Endothelial cell of umbilical vein (primary cell): ENCODE data around the gene EREG. TPM values are rescaled to one million over a fixed set of nuclear protein-coding genes. Genes with fewer than 3 reads are reported as not detected.

Source experiments
- BruUV-seq: library from RNA; stranded (reverse); fragments of 400-500 nt; replicated peaks from 2 replicates; lab custom pipeline; 2021; lab: Mats Ljungman, UMichigan
- CTCF ChIA-PET: fragments of 300-600, 350-600 bp; sonication (Branson Sonifier 250); formaldehyde crosslinking; loops from one replicate; lab custom pipeline; 2021; ENCODE audit warnings: antibody characterized with exemption, inconsistent platforms; lab: Charles Lee
- POLR2A ChIA-PET: fragments of 300-600, 350-600 bp; sonication (Branson Sonifier 250); formaldehyde crosslinking; loops from one replicate; lab custom pipeline; 2021; ENCODE audit warnings: antibody characterized with exemption, inconsistent platforms; lab: Charles Lee
- DNase-seq: peaks from one replicate; pipeline ENCODE4 v3.0.0-alpha.2; 2011; ENCODE audit warnings: low read depth, low spot score
- FAIRE-seq: peaks from 2 replicates; lab custom pipeline; 2011; peaks lifted over from hg19 to GRCh38; lab: Jason Lieb, UNC
- H2AFZ ChIP-seq: 2 replicates; pipeline ENCODE4 v1.6.0; 2012; ENCODE audit warnings: low read depth, low read length, control low read depth, inconsistent platforms
- H3K27ac ChIP-seq: 2 replicates; pipeline ENCODE4 v1.5.1; 2011; ENCODE audit warnings: low read depth, mild to moderate bottlenecking, control low read depth, low read length, moderate library complexity; ENCODE audit not compliant: insufficient read depth
- H3K27me3 ChIP-seq, 2 experiments: 2 replicates each; pipeline versions ENCODE4 v1.6.0 to v1.6.1; 2011; ENCODE audit warnings: low read length in 2 of 2, mixed read lengths in 1 of 2; ENCODE audit not compliant: control insufficient read depth in 2 of 2, insufficient read depth in 2 of 2
- H3K36me3 ChIP-seq, 2 experiments: 2 replicates in 1 of 2; 3 replicates in 1 of 2; pipeline ENCODE4 v1.5.1; 2011; ENCODE audit warnings: low read length in 2 of 2, mild to moderate bottlenecking in 1 of 2, moderate library complexity in 1 of 2; ENCODE audit not compliant: control insufficient read depth in 2 of 2, insufficient read depth in 2 of 2; ENCODE audit errors: extremely low read depth in 1 of 2
- H3K4me1 ChIP-seq: 3 replicates; pipeline ENCODE4 v1.5.1; 2011; ENCODE audit warnings: mild to moderate bottlenecking, low read length; ENCODE audit not compliant: control insufficient read depth, insufficient read depth; ENCODE audit errors: extremely low read depth
- H3K4me2 ChIP-seq: 2 replicates; pipeline ENCODE4 v1.6.1; 2011; ENCODE audit warnings: low read length, control low read depth, mixed read lengths; ENCODE audit not compliant: insufficient read depth
- H3K4me3 ChIP-seq, 3 experiments: fragments of 200-600 bp in 1 of 3; sonication (generic), shearing (Covaris generic) in 1 of 3; replicated peaks in 1 of 3; 2 replicates each; pipeline ENCODE4 v1.5.1; 2011 to 2016; ENCODE audit warnings: control low read depth in 3 of 3, low read length in 3 of 3, mild to moderate bottlenecking in 2 of 3, inconsistent platforms in 1 of 3, low read depth in 1 of 3, moderate library complexity in 1 of 3; ENCODE audit not compliant: insufficient read depth in 1 of 3
- H3K79me2 ChIP-seq: 2 replicates; pipeline ENCODE4 v1.6.0; 2012; ENCODE audit warnings: low read length, inconsistent platforms; ENCODE audit not compliant: control insufficient read depth, insufficient read depth
- H3K9ac ChIP-seq: replicated peaks from 2 replicates; pipeline ENCODE3; 2011; ENCODE audit warnings: low read length, control low read depth; ENCODE audit not compliant: insufficient read depth; ENCODE audit errors: extremely low read depth
- H3K9me1 ChIP-seq: replicated peaks from 3 replicates; pipeline ENCODE4 v1.6.0; 2011; ENCODE audit warnings: mild to moderate bottlenecking, low read length; ENCODE audit not compliant: control insufficient read depth, insufficient read depth; ENCODE audit errors: extremely low read depth
- H3K9me3 ChIP-seq: replicated peaks from 2 replicates; pipeline ENCODE4 v1.5.1; 2012; ENCODE audit warnings: low read length, inconsistent platforms; ENCODE audit not compliant: control insufficient read depth, insufficient read depth
- H4K20me1 ChIP-seq: replicated peaks from 2 replicates; pipeline ENCODE3; 2011; ENCODE audit warnings: mild to moderate bottlenecking, low read length; ENCODE audit not compliant: control insufficient read depth, insufficient read depth; ENCODE audit errors: extremely low read depth
- CTCF ChIP-seq, 2 donors: IDR thresholded peaks; 1 replicate in 1 of 2; 2 replicates in 1 of 2; pipeline ENCODE4 v1.5.1; 2011; ENCODE audit warnings: low read length in 2 of 2, mild to moderate bottlenecking in 2 of 2, moderate library complexity in 2 of 2, control low read depth in 1 of 2, inconsistent platforms in 1 of 2, low read depth in 1 of 2; ENCODE audit not compliant: insufficient read depth in 1 of 2; ENCODE audit errors: extremely low read depth in 1 of 2
- EZH2 ChIP-seq: IDR thresholded peaks from 2 replicates; pipeline ENCODE4 v1.6.1; 2012; ENCODE audit warnings: borderline replicate concordance, low read depth, mild to moderate bottlenecking, moderate library complexity, low read length, inconsistent platforms; ENCODE audit not compliant: severe bottlenecking
- FOS ChIP-seq: IDR thresholded peaks from 2 replicates; pipeline ENCODE4 v1.6.1; 2011; ENCODE audit warnings: mild to moderate bottlenecking, low read length, moderate library complexity, borderline replicate concordance; ENCODE audit not compliant: insufficient read depth
- GATA2 ChIP-seq: IDR thresholded peaks from 2 replicates; pipeline ENCODE4 v1.7.0; 2011; ENCODE audit warnings: low read depth, mild to moderate bottlenecking, moderate library complexity, mixed read lengths, low read length; ENCODE audit not compliant: insufficient read length, insufficient read depth
- JUN ChIP-seq: IDR thresholded peaks from 2 replicates; pipeline ENCODE4 v1.6.1; 2011; ENCODE audit warnings: borderline replicate concordance, low read depth; ENCODE audit not compliant: insufficient read length, insufficient read depth
- MAX ChIP-seq: IDR thresholded peaks from 2 replicates; pipeline ENCODE4 v1.6.1; 2011; ENCODE audit not compliant: insufficient read depth, insufficient read length
- MYC ChIP-seq: IDR thresholded peaks from one replicate; pipeline ENCODE4 v1.6.1; 2011; ENCODE audit warnings: mild to moderate bottlenecking, low read depth, low read length
- POLR2A ChIP-seq: IDR thresholded peaks from 2 replicates; pipeline ENCODE4 v1.6.1; 2012; ENCODE audit warnings: low read depth, mild to moderate bottlenecking, control low read depth, low read length
- POLR2AphosphoS5 ChIP-seq: IDR thresholded peaks from 2 replicates; pipeline ENCODE4 v1.6.1; 2012; ENCODE audit warnings: low read depth, mild to moderate bottlenecking, control low read depth, low read length, moderate library complexity; ENCODE audit not compliant: insufficient read depth
- dilution Hi-C: fragments of 300-500 bp; cut with MboI; formaldehyde crosslinking; loops from one replicate; pipeline ENCODE4 v1.15.0; 2019; ENCODE audit warnings: low sequenced_read_pairs; ENCODE audit not compliant: extremely low pct_ligation_motif_present
- intact Hi-C: fragments of 100-400 bp; cut with micrococcal nuclease; formaldehyde crosslinking; loops from one replicate; pipeline ENCODE4 v1.10.0; 2022
- polyA plus RNA-seq, 4 experiments: library from polyadenylated mRNA; depleted of rRNA in 3 of 4; stranded (reverse) in 3 of 4; unstranded in 1 of 4; fragments of >200 nt; gene quantifications; 2 replicates each; pipeline versions ENCODE4 v1.2.1 to v1.2.3, GENCODE V29; 2011 to 2012; ENCODE audit warnings: missing spikeins in 1 of 4
- total RNA-seq: library from RNA; stranded (reverse); gene quantifications from 2 replicates; pipeline ENCODE4 v1.2.3, GENCODE V29; 2021

The EREG gene
- total and polyA plus RNA-seq, 2 donors (not counting 3 experiments of a cell fraction or from before 2014, with no cell fraction given): not detected

GRCh38 chr4:74338792-74339333 lies 26.1 kb upstream of the EREG start:
- no peak overlapping the region for H3K4me3 ChIP-seq
- POLR2A ChIA-PET: no interaction called here
- no peaks in the 10 kb centered on the region for H3K36me3 ChIP-seq
- H3K4me1 ChIP-seq: no peaks in the 10 kb centered on the region
- no peaks in the 10 kb centered on the region for H3K9me3 ChIP-seq
- no peak for TF ChIP-seq JUN
- TF ChIP-seq GATA2: no peak
- no peak for TF ChIP-seq EZH2
- no peak overlapping the region for H3K9ac ChIP-seq
- H3K27me3 ChIP-seq: no peaks in the 10 kb centered on the region
- H2AFZ ChIP-seq: no peak overlapping the region
- no peak overlapping the region for H3K27ac ChIP-seq
- dilution Hi-C loops: no loop called here
- DNase-seq: no peak
- H3K79me2 ChIP-seq: no peaks in the 10 kb centered on the region
- no TSS peak for BruUV-seq
- no peaks in the 10 kb centered on the region for H3K9me1 ChIP-seq
- no peak overlapping the region for H3K4me2 ChIP-seq
- no peaks in the 10 kb centered on the region for H4K20me1 ChIP-seq
- intact Hi-C loops: no loop called here
- CTCF ChIA-PET: interaction anchor here (0.7 to 2.7 kb wide), 5 partner anchors 8 to 193 kb away, joined by 3 to 9 read pairs (median 7); no protein-coding TSS in a partner anchor
- FAIRE-seq: no peak

- Histone ChIP-seq H3K4me1 (no peaks in the 10 kb centered on the region), H3K27ac (no peak overlapping the region), H3K9ac (no peak overlapping the region), H2AFZ (no peak overlapping the region), H3K4me2 (no peak overlapping the region), H3K27me3 (no peaks in the 10 kb centered on the region), H3K9me3 (peaks cover 2% of the 10 kb centered on the region), H3K79me2 (no peaks in the 10 kb centered on the region), H3K9me1 (no peaks in the 10 kb centered on the region), H4K20me1 (no peaks in the 10 kb centered on the region), H3K36me3 (no peaks in the 10 kb centered on the region), H3K4me3 (no peak overlapping the region)
- dilution Hi-C loops: no loop called here
- DNase-seq (no peak), FAIRE-seq (no peak)
- POLR2A ChIA-PET: no interaction called here
- BruUV-seq: no TSS peak
- CTCF ChIA-PET: no interaction called here
- intact Hi-C loops: no loop called here
- TF ChIP-seq JUN: no peak
- no peak for TF ChIP-seq MAX
- TF ChIP-seq GATA2: no peak
- no peak for TF ChIP-seq POLR2AphosphoS5
- no peak for TF ChIP-seq MYC
- TF ChIP-seq EZH2: no peak
- no peak for TF ChIP-seq FOS
- TF ChIP-seq POLR2A: no peak
- TF ChIP-seq CTCF (IDR thresholded peaks at IDR 0.05; ENCODE audit: extremely low read depth in 1 of 2, insufficient read depth in 1 of 2, low read depth in 1 of 2, low read length in 2 of 2): no peak
Observed at GRCh38 chr4:74339501-74339900, 25.4 kb upstream of the EREG start.
